H1 (cell line): Measurements from ENCODE around the gene AMZ1. TPM values are rescaled to one million over a fixed set of nuclear protein-coding genes. Genes with fewer than 3 reads are reported as not detected.
"Not testable (repeated sequence)": the region's sequence is repeated elsewhere in the genome, so short reads cannot be mapped to it uniquely, and the experiment has no call there.

Source experiments
- CTCF ChIA-PET: fragments of 300-600 bp; sonication (Branson Sonifier 250); formaldehyde crosslinking; loops from one replicate; lab custom pipeline; 2021; ENCODE audit not compliant: partially characterized antibody; lab: Charles Lee
- POLR2A ChIA-PET: fragments of 300-600 bp; sonication (Branson Sonifier 250); formaldehyde crosslinking; loops from one replicate; lab custom pipeline; 2021; ENCODE audit warnings: inconsistent platforms; ENCODE audit not compliant: partially characterized antibody; lab: Charles Lee
- DNase-seq, 2 experiments: peaks; one replicate each; pipeline versions ENCODE4 v3.0.0 to v3.0.0-alpha.2; 2010 to 2022; ENCODE audit warnings: low spot score in 2 of 2, low read depth in 1 of 2, mixed read lengths in 1 of 2
- FAIRE-seq: peaks from 2 replicates; lab custom pipeline; 2011; peaks lifted over from hg19 to GRCh38; lab: Jason Lieb, UNC
- H2AFZ ChIP-seq: 2 replicates; pipeline ENCODE4 v1.8.1; 2012; ENCODE audit warnings: low read length, inconsistent platforms
- H2AK5ac ChIP-seq: 2 replicates; pipeline ENCODE4 v1.6.1; 2013; ENCODE audit warnings: low read depth, low read length
- H2BK120ac ChIP-seq: replicated peaks from 2 replicates; pipeline ENCODE3; 2013; ENCODE audit warnings: low read depth, low read length, inconsistent platforms
- H2BK12ac ChIP-seq: 2 replicates; pipeline ENCODE4 v1.6.1; 2013; ENCODE audit warnings: low read depth, low read length
- H2BK15ac ChIP-seq: 2 replicates; pipeline ENCODE4 v1.6.1; 2013; ENCODE audit warnings: low read length
- H2BK20ac ChIP-seq: 2 replicates; pipeline ENCODE4 v1.6.1; 2013; ENCODE audit warnings: low read length
- H2BK5ac ChIP-seq: 2 replicates; pipeline ENCODE4 v1.6.1; 2013; ENCODE audit warnings: low read depth, low read length
- H3K14ac ChIP-seq: 2 replicates; pipeline ENCODE4 v1.6.1; 2013; ENCODE audit warnings: inconsistent platforms; ENCODE audit not compliant: insufficient read length
- H3K18ac ChIP-seq: 2 replicates; pipeline ENCODE4 v1.6.1; 2013; ENCODE audit warnings: low read length; ENCODE audit errors: extremely low read depth
- H3K23ac ChIP-seq: 2 replicates; pipeline ENCODE4 v1.6.1; 2013; ENCODE audit warnings: inconsistent platforms; ENCODE audit not compliant: insufficient read length
- H3K23me2 ChIP-seq: 2 replicates; pipeline ENCODE4 v1.6.1; 2013; ENCODE audit warnings: low read depth, low read length
- H3K27ac ChIP-seq: 2 replicates; pipeline ENCODE4 v1.6.1; 2011; ENCODE audit warnings: low read depth, low read length, inconsistent platforms
- H3K27me3 ChIP-seq, 4 experiments: replicated peaks in 1 of 4; 1 replicate in 1 of 4; 2 replicates in 3 of 4; pipeline versions ENCODE4 v1.6.1 to v1.8.1; 2011 to 2013; ENCODE audit warnings: low read length in 3 of 4, mild to moderate bottlenecking in 3 of 4, inconsistent platforms in 2 of 4, mixed read lengths in 2 of 4, moderate library complexity in 1 of 4; ENCODE audit not compliant: control insufficient read depth in 3 of 4, insufficient read depth in 3 of 4; ENCODE audit errors: extremely low read depth in 1 of 4
- H3K36me3 ChIP-seq, 4 experiments: 2 replicates each; pipeline versions ENCODE4 v1.6.1 to v1.8.1; 2011 to 2013; ENCODE audit warnings: mild to moderate bottlenecking in 4 of 4, low read length in 3 of 4, moderate library complexity in 2 of 4, control low read depth in 1 of 4, inconsistent platforms in 1 of 4; ENCODE audit not compliant: insufficient read depth in 4 of 4, control insufficient read depth in 2 of 4
- H3K4ac ChIP-seq: replicated peaks from 2 replicates; pipeline ENCODE3; 2013; ENCODE audit warnings: low read length, low read depth, mixed read lengths, inconsistent platforms; ENCODE audit not compliant: insufficient read length
- H3K4me1 ChIP-seq, 4 experiments: replicated peaks in 1 of 4; 1 replicate in 1 of 4; 2 replicates in 3 of 4; pipeline versions ENCODE4 v1.6.1 to v1.8.1; 2011 to 2013; ENCODE audit warnings: low read length in 3 of 4, inconsistent platforms in 2 of 4, mixed read lengths in 1 of 4; ENCODE audit not compliant: insufficient read depth in 4 of 4, control insufficient read depth in 3 of 4
- H3K4me2 ChIP-seq, 2 experiments: 2 replicates each; pipeline versions ENCODE4 v1.6.1 to v1.8.1; 2011 to 2013; ENCODE audit warnings: low read depth in 2 of 2, low read length in 2 of 2, control low read depth in 1 of 2, inconsistent platforms in 1 of 2, mild to moderate bottlenecking in 1 of 2; ENCODE audit not compliant: insufficient read depth in 1 of 2
- H3K4me3 ChIP-seq, 4 experiments: fragments of 200-600, 300-600 bp in 1 of 4; sonication (generic), shearing (Covaris generic), sonication (Bioruptor Twin) in 1 of 4; 2 replicates each; pipeline versions ENCODE4 v1.5.1 to v1.8.1; 2011 to 2016; ENCODE audit warnings: low read length in 4 of 4, low read depth in 3 of 4, control low read depth in 2 of 4, inconsistent platforms in 2 of 4, mild to moderate bottlenecking in 2 of 4, mixed read lengths in 1 of 4, moderate library complexity in 1 of 4; ENCODE audit not compliant: insufficient read depth in 2 of 4; ENCODE audit errors: extremely low read depth in 1 of 4
- H3K56ac ChIP-seq: replicated peaks from 2 replicates; pipeline ENCODE3; 2013; ENCODE audit warnings: low read depth, mild to moderate bottlenecking, mixed read lengths, low read length, inconsistent platforms; ENCODE audit not compliant: insufficient read length
- H3K79me1 ChIP-seq: 2 replicates; pipeline ENCODE4 v1.6.1; 2013; ENCODE audit warnings: low read depth, low read length, control low read depth
- H3K79me2 ChIP-seq, 2 experiments: 2 replicates each; pipeline versions ENCODE4 v1.6.1 to v1.8.1; 2012 to 2013; ENCODE audit warnings: low read length in 2 of 2, mild to moderate bottlenecking in 2 of 2, inconsistent platforms in 1 of 2; ENCODE audit not compliant: insufficient read depth in 2 of 2, control insufficient read depth in 1 of 2
- H3K9ac ChIP-seq, 4 experiments: replicated peaks in 1 of 4; 1 replicate in 1 of 4; 2 replicates in 3 of 4; pipeline versions ENCODE4 v1.6.1 to v1.8.1; 2011 to 2013; ENCODE audit warnings: low read depth in 3 of 4, low read length in 3 of 4, control low read depth in 2 of 4, mild to moderate bottlenecking in 2 of 4, moderate library complexity in 2 of 4, inconsistent platforms in 1 of 4; ENCODE audit errors: extremely low read depth in 1 of 4
- H3K9me3 ChIP-seq, 2 experiments: 2 replicates each; pipeline versions ENCODE4 v1.6.1 to v1.8.1; 2012 to 2013; ENCODE audit warnings: mild to moderate bottlenecking in 2 of 2, moderate library complexity in 2 of 2, control low read depth in 1 of 2, inconsistent platforms in 1 of 2, low read depth in 1 of 2, low read length in 1 of 2, mixed read lengths in 1 of 2; ENCODE audit not compliant: insufficient read depth in 2 of 2
- H4K20me1 ChIP-seq, 2 experiments: replicated peaks in 1 of 2; 2 replicates each; pipeline versions ENCODE3 to v1.8.1; 2011 to 2013; ENCODE audit warnings: inconsistent platforms in 2 of 2, low read length in 2 of 2, mild to moderate bottlenecking in 1 of 2; ENCODE audit not compliant: insufficient read depth in 2 of 2, control insufficient read depth in 1 of 2
- H4K5ac ChIP-seq: 2 replicates; pipeline ENCODE4 v1.6.1; 2013; ENCODE audit warnings: low read length, low read depth, mixed read lengths, inconsistent platforms; ENCODE audit not compliant: insufficient read length
- H4K8ac ChIP-seq: 2 replicates; pipeline ENCODE4 v1.8.0; 2013; ENCODE audit warnings: mild to moderate bottlenecking, moderate library complexity, low read length, inconsistent platforms; ENCODE audit not compliant: insufficient read depth; ENCODE audit errors: extremely low read depth
- H4K91ac ChIP-seq: replicated peaks from 2 replicates; pipeline ENCODE3; 2013; ENCODE audit warnings: low read length, mixed read lengths, inconsistent platforms; ENCODE audit not compliant: insufficient read length
- WGBS, 2 experiments: shearing (Covaris generic) in 1 of 2; methylation state at CpG; one replicate each; pipeline versions ENCODE4 v1.1.6 to v1.1.7; 2013 to 2015; ENCODE audit warnings: low lambda C conversion rate in 2 of 2, mixed read lengths in 2 of 2, inconsistent platforms in 1 of 2, low coverage in 1 of 2, missing lambda C conversion rate in 1 of 2; ENCODE audit not compliant: insufficient replicate concordance in 2 of 2, insufficient coverage in 1 of 2, insufficient read length in 1 of 2; ENCODE audit errors: extremely low coverage in 1 of 2, missing lambda C conversion rate in 1 of 2; 5-methylcytosine and 5-hydroxymethylcytosine counted together
- polyA plus RNA-seq, 7 experiments: library from polyadenylated mRNA; depleted of rRNA in 3 of 7; stranded (reverse) in 5 of 7; unstranded in 2 of 7; fragments of >200 nt in 5 of 7; fragments of 200-250 nt in 2 of 7; gene quantifications; 1 replicate in 5 of 7; 2 replicates in 1 of 7; 4 replicates in 1 of 7; pipeline versions ENCODE4 v1.2.1 to v1.2.3, GENCODE V29; 2011 to 2013; ENCODE audit warnings: missing spikeins in 2 of 7, mixed read lengths in 2 of 7
- total RNA-seq: library from RNA; stranded (reverse); fragmentation: NEBNext Ultra II Directional; extraction: Animal tissue kit (Norgen Biotek cat#: 25700); gene quantifications from 2 replicates; pipeline ENCODE4 v1.2.1, GENCODE V29; 2021

Gene AMZ1
- total and polyA plus RNA-seq, 2 of the 8 experiments (the other 6 are each of a cell fraction or from before 2014, with no cell fraction given): 0.59 to 1.4 TPM

DNA sequence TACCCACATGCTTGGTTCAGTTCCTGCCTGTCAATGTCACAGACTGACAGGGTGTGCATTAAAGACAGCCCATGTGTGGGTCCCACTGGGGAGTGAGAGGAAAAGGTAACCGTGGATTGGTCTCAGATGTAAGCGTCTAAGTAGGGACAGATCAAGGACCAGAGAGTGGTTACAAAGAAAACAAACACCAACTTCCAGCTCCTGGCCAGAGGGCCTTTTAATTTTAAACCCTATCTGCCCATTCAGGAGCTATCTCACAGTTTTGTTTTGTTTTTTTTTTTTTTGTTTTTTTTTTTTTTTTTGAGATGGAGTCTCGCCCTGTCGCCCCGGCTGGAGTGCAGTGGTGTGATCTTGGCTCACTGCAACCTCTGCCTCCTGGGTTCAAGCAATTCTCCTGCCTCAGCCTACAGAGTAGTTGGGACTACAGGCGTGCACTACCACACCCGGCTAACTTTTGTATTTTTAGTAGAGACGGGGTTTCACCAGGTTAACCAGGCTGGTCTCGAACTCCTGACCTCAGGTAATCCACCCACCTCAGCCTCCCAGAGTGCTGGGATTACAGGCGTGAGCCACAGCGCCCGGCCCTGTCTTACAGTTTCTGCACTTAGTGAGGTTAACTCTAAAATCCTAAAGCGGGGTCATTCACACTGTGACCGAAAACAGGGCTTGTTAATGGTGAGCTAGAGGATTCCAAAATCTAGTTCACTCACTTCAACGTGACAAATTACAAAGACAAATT is 49.2 kb downstream of the AMZ1 start:
- H3K4me3 ChIP-seq, H3K23me2 ChIP-seq, H3K9me3 ChIP-seq, H4K8ac ChIP-seq, H3K27ac ChIP-seq, H2BK120ac ChIP-seq, H2BK5ac ChIP-seq, H2AK5ac ChIP-seq, DNase-seq, H4K91ac ChIP-seq, H3K36me3 ChIP-seq, H3K23ac ChIP-seq, H3K14ac ChIP-seq, H3K9ac ChIP-seq, FAIRE-seq, H3K18ac ChIP-seq, H2BK15ac ChIP-seq, H3K4me2 ChIP-seq, H2BK20ac ChIP-seq, POLR2A ChIA-PET, H2AFZ ChIP-seq, H3K27me3 ChIP-seq, H3K4ac ChIP-seq, H2BK12ac ChIP-seq, H4K5ac ChIP-seq, H3K56ac ChIP-seq: not testable (repeated sequence)
- Histone ChIP-seq H3K4me1 (peaks cover 0 to 12% (median 4%) of the 10 kb centered on the region in 4 experiments; a peak in 4 of 7 replicates), H4K20me1 (peaks cover 9 to 16% of the 10 kb centered on the region in 2 experiments), H3K79me1 (peaks cover 11% of the 10 kb centered on the region), H3K79me2 (peaks cover 0 to 75% of the 10 kb centered on the region in 2 experiments; a peak in 2 of 4 replicates)
- CTCF ChIA-PET: interaction anchor here (0.6 to 2.3 kb wide), 6 partner anchors 16 to 1715 kb away, joined by 3 to 10 read pairs (median 3); no protein-coding TSS in a partner anchor
- 95% methylated on average over 14 of the region's 15 CpGs; no CpG with 5 or more reads in 1 of the 2 experiments for WGBS, 2 experiments
